Measurements from ENCODE around the gene CEACAM3. TPM values are rescaled to one million over a fixed set of nuclear protein-coding genes. Genes with fewer than 3 reads are reported as not detected.

Gene CEACAM3
- total RNA-seq, 4 donors from 2014 or later: 0.54 to 1.6 TPM; not detected in 2

- WGBS, 2 donors (ENCODE audit: low coverage in 1 of 2): 19 to 27% methylated on average over 13 to 17 of the region's 22 CpGs
Measured at GRCh38 chr19:41792513-41793413, 3.6 kb upstream of the CEACAM3 start.

GRCh38 chr19:41793414-41793727 is 3.0 kb upstream of the CEACAM3 start:
- TF ChIP-seq POLR2AphosphoS5 (IDR thresholded peaks at IDR 0.05) (no peak), EP300 (IDR thresholded peaks at IDR 0.05) (no peak), POLR2A (IDR thresholded peaks at IDR 0.05) (no peak), CTCF (IDR thresholded peaks at IDR 0.05) (no peak)
- ATAC-seq: no peak
- H3K36me3 ChIP-seq: no peaks in the 10 kb centered on the region
- 0 to 6% methylated on average over 1 of the region's 1 CpG for WGBS, 2 donors (ENCODE audit: low coverage in 1 of 2)
- H3K9me3 ChIP-seq: no peaks in the 10 kb centered on the region
- H3K27ac ChIP-seq: no peak overlapping the region
- no peak overlapping the region for H3K4me3 ChIP-seq
- no peaks in the 10 kb centered on the region for H3K4me1 ChIP-seq
- peaks cover 72% of the 10 kb centered on the region for H3K27me3 ChIP-seq

More at GRCh38 chr19:41792513-41793413, 3.6 kb upstream of the CEACAM3 start:
- Histone ChIP-seq H3K4me3 (no peak overlapping the region), H3K27me3 (peaks cover 74% of the 10 kb centered on the region), H3K4me1 (no peaks in the 10 kb centered on the region), H3K36me3 (no peaks in the 10 kb centered on the region), H3K9me3 (no peaks in the 10 kb centered on the region), H3K27ac (no peak overlapping the region)
- TF ChIP-seq EP300 (IDR thresholded peaks at IDR 0.05) (no peak), CTCF (IDR thresholded peaks at IDR 0.05) (peak; percentile 23 to 64 (median 43))
- no peak for ATAC-seq

GRCh38 chr19:41795031-41795461 is 1.3 kb upstream of the CEACAM3 start:
- ATAC-seq: no peak
- Histone ChIP-seq H3K36me3 (no peaks in the 10 kb centered on the region), H3K4me3 (no peak overlapping the region), H3K4me1 (peaks cover 0 to 11% (median 0%) of the 10 kb centered on the region in 3 donors), H3K27me3 (peaks cover 60% of the 10 kb centered on the region), H3K27ac (no peak overlapping the region), H3K9me3 (no peaks in the 10 kb centered on the region)
- TF ChIP-seq CTCF (IDR thresholded peaks at IDR 0.05): peak; percentile 46 to 71 (median 50)
- TF ChIP-seq POLR2A (IDR thresholded peaks at IDR 0.05): no peak
- WGBS, 2 donors (ENCODE audit: low coverage in 1 of 2): 57 to 68% methylated on average over 3 to 4 of the region's 5 CpGs

GRCh38 chr19:41796901-41797300 is 514 bp downstream of the CEACAM3 start:
- Histone ChIP-seq H3K36me3 (no peaks in the 10 kb centered on the region), H3K9me3 (no peaks in the 10 kb centered on the region), H3K27me3 (peaks cover 47% of the 10 kb centered on the region), H3K4me1 (peaks cover 0 to 11% (median 0%) of the 10 kb centered on the region in 3 donors), H3K4me3 (no peak overlapping the region), H3K27ac (no peak overlapping the region)
- 100% methylated on average over 1 of the region's 1 CpG for whole genome bisulfite sequencing, 2 donors (ENCODE audit: low coverage in 1 of 2)
- TF ChIP-seq CTCF (IDR thresholded peaks at IDR 0.05) (no peak), POLR2AphosphoS5 (IDR thresholded peaks at IDR 0.05) (no peak), POLR2A (IDR thresholded peaks at IDR 0.05) (no peak), EP300 (IDR thresholded peaks at IDR 0.05) (no peak)
- no peak for ATAC-seq

DNA sequence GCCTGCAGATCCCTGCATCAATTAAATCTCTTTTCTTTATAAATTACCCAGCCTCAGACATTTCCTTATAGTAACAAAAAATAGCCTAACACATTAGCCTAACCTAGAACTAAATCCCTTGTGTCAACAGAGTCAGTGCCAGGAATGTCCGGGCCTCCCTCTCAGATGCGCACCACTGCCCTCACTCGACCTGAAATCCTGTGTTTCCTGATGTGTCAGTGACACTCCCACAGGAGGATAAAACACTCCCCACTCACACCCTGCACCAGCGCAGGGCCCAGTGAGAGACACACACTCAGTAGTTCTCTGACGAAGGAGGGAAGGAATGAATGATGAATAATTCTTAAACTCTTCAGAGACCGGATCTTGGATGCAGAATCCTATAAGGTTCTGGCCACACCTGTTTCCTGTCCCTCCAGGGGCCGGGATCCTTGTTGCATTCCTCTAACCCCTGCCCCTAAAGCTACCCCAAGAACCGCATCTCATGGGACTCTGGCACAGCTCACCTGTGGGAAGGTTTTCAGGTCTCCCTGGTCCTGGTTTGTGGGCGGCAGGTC is 3.1 kb downstream of the CEACAM3 start:
- Histone ChIP-seq H3K9me3 (no peaks in the 10 kb centered on the region), H3K27ac (no peak overlapping the region), H3K4me3 (no peak overlapping the region), H3K27me3 (peaks cover 22% of the 10 kb centered on the region), H3K4me1 (peaks cover 0 to 11% (median 0%) of the 10 kb centered on the region in 3 donors), H3K36me3 (no peaks in the 10 kb centered on the region)
- TF ChIP-seq EP300 (IDR thresholded peaks at IDR 0.05) (no peak), POLR2A (IDR thresholded peaks at IDR 0.05) (no peak), POLR2AphosphoS5 (IDR thresholded peaks at IDR 0.05) (no peak), CTCF (IDR thresholded peaks at IDR 0.05) (no peak)
- WGBS, 2 donors (ENCODE audit: low coverage in 1 of 2): 30 to 43% methylated on average over 3 to 9 of the region's 9 CpGs
- ATAC-seq: no peak
